Central memory CD4-positive, alpha-beta T cell (primary cell): Measurements from ENCODE around the gene PIANP.

Experiments
- DNase-seq: peaks from one replicate; pipeline ENCODE4 v3.0.0; 2022

PIANP gene

GRCh38 chr12:6701078-6701768 lies 608 bp upstream of the PIANP start:
- DNase-seq = no peak

DNA sequence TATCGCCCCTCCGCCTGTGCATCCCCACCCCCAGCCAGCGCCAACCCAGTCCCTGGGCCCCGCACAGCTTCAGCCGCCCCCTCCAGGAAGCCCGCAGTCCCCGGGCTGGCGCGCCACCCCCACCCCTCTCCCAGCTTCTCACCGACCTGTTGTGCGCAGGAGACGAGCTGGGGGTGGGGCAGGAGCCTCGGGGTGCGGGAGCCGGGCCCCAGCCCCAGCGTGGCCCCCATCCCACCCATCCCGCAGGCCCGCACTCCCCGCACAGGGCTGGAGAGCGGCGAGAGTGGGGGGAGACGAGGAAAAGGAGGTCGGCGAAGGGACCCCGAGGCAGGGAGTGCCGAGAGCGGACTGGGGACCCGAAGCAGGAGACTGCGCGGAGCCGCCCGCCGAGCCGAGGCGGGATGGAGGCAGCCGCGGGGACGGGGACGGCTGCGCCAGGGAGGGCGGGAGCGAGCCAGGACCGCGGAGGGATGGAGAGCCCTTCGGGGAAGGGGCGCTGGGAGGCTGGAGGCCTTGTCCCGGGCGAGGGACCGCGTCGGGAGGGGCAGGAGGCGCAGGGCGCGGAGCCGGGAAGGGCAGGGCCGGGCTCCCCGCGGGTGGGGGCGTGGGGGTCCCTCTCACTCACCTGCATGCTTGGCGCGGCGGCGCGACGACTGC lies 498 bp downstream of the PIANP start:
- DNase-seq = no peak

- DNase-seq = no peak
Measured at GRCh38 chr12:6699259-6699988, 1.2 kb downstream of the PIANP start.

DNA sequence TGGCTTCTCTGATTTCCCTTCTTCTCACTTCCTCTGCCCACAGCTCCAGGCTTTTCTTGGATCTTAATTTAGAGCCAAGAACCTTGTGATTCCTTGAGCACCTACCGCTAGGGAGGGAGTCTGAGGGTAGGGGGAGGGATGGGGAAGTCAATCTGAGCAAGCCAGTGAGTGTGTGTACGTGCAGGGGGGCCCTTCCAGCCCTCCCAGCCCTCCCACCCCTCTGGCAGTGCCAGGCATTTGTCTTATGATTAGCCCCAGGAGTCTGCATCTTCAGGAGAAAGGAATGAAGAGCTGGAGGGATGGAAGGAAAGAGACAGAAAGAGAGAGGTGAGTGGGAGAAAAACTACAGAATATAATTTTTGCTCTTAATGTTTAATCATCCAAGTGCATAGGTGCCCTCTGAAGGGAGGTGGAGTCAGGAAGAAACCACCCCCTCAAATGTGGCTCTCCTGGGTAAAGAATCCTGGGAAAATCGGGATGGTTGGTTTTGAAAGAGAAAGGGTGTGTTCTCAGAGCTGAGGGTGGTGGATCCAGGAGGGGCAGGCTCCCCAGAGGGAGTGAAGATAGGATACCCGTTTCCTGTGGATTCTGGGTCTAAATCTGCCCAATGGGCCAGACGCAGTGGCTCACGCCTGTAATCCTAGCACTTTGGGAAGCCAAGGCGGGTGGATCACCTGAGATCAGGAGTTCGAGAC lies 2.1 kb downstream of the PIANP start:
- no peak for DNase-seq

GRCh38 chr12:6697584-6698351 lies 2.8 kb downstream of the PIANP start:
- no peak for DNase-seq

- DNase-seq = no peak
Measured at GRCh38 chr12:6696690-6697583, 3.7 kb downstream of the PIANP start.

DNA sequence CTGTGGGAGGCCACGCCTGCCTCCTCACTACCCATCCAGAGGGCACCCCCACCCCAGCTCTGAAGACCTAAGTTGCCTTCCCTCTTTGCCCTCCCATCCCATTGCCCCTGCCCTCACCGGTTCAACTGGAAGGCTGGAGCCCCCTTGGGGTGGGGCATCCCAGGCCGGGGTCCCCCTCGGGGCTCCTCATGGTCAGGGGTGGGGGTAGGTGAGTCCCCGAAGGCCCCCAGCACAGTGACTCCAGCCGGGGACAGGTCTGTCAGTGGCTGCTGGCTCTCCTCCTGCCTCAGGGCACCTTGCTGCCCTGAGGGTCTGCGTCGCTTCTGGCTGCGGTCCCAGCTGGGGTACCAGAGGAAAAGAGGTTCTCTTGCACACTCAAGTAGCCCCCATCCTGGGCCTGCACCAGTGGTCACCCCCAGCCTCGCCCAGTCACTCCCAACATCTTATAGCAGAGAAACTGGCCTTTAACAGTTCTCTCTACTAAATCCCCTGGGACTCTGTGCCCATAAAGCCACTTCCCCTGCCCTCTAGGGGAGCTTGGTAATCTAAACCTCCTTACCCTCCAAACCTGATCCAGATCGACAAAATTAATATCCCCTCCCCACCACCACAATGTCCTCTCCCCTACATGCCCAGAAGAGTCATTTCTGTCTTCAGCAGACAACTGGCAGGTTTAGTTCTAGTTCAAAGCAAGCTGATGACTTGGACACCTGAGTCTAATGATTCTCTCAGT lies 5.1 kb downstream of the PIANP start:
- DNase-seq = no peak

DNA sequence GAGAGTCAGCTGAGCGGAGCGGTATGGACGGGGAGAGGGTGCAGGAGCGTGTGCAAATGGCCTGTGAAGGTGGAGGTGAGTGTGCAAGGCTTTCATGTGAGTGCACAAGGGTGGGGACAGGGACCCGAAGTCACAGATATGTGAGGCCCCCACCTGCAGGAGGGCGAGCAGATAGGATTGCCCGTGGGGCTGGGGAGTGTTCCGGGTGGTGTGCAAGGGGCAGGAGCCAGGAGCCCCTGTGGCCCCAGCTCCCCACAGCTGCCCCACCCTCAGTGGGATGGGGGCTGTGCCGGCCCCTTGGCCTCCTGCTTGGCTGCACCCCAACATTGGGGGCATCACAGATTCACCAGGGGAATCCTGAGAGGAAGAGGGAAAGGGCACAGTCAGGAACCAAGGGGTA lies 5.9 kb downstream of the PIANP start:
- DNase-seq = no peak

- no peak for DNase-seq
Measured at GRCh38 chr12:6693832-6694355, 6.7 kb downstream of the PIANP start.

GRCh38 chr12:6692888-6693287 lies 7.7 kb downstream of the PIANP start:
- DNase-seq = no peak

DNA sequence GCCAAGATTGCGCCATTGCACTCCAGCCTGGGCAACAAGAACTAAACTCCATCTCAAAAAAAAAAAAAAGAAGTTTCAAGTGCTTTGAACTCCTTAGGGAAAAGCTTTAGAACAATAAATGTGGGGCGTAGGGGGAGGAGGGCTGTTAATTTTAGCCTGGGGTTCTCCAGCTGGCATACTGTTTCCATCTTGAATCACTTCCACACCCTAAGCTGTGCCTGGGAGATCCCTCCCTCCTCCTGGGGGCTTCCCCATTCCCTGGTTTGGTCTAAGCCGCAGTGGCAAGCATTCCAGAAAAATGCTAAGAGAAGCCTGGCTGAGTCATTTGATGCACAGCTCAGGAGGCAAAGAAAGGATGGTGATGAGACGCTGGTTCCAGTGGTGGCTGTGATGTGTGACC lies 9.1 kb downstream of the PIANP start:
- DNase-seq = no peak

- peak; percentile 97 for DNase-seq
Measured at GRCh38 chr12:6688999-6689882, 11.4 kb downstream of the PIANP start, which contains the start of gene ZNF384. Gene ZNF384 (minus strand): TSS chr12:6689375. CDS start chr12:6679520, 9,855 bp downstream.

GRCh38 chr12:6688543-6688998 lies 12.0 kb downstream of the PIANP start:
- DNase-seq = peak; percentile 49

- DNase-seq = no peak
Measured at GRCh38 chr12:6685814-6686213, 14.8 kb downstream of the PIANP start.

DNA sequence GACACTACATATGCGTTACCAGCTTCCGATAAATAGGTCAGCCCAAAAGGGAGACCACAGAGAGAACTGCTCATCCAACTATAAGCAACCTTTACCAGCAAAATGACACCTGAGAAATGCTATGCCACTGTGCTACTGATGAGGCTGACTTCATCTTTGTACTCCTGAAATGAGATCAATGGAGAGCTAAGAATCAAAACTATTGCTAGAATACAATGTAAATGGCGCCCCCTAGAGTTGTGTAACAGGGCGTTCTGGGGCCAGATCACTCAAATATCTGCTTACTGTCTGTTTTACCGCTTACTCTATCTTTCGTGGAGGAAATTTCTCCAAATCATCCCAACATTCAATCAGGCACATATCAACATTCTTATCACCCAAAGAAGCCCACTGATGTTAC lies 16.0 kb downstream of the PIANP start:
- peak; percentile 42 for DNase-seq

- DNase-seq = no peak
Measured at GRCh38 chr12:6676962-6677361, 23.7 kb downstream of the PIANP start.

- no peak for DNase-seq
Measured at GRCh38 chr12:6672143-6672542, 28.5 kb downstream of the PIANP start.

DNA sequence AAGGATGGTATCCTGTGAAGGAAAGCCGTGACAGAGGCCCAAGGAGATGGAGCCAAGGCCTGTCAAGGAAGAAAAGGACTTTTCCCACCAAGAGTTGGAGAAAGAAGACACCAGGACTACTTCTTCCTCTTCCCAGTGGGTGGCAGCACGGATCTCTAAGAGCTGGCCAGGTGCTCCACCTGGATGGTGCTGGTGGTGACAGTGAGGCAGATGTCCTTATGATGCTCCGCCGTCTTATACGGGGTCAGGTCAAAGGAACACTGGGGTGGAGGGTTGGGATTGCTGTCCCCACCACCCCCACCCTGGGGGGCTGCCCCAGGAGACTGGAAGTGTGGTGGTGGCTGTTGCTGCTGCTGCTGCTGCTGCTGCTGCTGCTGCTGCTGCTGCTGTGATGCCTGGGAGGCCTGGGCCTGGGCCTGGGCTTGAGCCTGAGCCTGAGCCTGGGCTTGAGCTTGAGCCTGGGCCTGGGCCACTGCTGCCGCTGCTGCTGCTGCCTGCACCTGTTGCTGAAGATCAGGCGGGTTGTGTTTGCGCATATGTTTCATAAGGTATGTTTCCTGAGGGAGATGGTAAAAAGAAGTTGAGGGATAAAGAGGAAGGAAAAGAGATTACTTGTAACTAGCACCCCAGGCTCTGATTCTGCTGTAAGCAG lies 32.9 kb downstream of the PIANP start:
- no peak for DNase-seq

DNA sequence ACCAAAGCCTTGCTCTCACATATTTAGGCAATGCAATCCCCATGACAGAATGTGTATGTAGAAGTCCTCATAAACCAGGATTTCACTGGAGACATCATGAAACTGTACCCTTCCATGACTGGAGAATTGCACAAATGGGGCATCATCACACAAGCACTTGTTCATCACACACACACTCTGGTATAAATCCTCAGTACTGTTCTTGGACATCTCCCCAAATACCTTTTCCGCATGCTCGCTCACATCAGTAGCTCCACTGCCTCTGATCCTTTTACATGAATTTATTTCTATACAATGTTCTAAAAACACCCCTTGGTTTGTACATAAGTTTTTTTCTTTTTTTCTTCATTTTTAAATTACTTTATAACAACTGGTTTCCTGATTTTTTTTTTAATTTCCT lies 34.4 kb downstream of the PIANP start:
- DNase-seq = no peak
